ENCODE data around the gene THEMIS2. TPM values are rescaled to one million over a fixed set of nuclear protein-coding genes. Genes with fewer than 3 reads are reported as not detected.

THEMIS2 gene
- total and polyA plus RNA-seq, 2 of the 13 experiments (the other 11 are each of a cell fraction or from before 2014, with no cell fraction given), result 0.38 to 1.5 TPM

DNA sequence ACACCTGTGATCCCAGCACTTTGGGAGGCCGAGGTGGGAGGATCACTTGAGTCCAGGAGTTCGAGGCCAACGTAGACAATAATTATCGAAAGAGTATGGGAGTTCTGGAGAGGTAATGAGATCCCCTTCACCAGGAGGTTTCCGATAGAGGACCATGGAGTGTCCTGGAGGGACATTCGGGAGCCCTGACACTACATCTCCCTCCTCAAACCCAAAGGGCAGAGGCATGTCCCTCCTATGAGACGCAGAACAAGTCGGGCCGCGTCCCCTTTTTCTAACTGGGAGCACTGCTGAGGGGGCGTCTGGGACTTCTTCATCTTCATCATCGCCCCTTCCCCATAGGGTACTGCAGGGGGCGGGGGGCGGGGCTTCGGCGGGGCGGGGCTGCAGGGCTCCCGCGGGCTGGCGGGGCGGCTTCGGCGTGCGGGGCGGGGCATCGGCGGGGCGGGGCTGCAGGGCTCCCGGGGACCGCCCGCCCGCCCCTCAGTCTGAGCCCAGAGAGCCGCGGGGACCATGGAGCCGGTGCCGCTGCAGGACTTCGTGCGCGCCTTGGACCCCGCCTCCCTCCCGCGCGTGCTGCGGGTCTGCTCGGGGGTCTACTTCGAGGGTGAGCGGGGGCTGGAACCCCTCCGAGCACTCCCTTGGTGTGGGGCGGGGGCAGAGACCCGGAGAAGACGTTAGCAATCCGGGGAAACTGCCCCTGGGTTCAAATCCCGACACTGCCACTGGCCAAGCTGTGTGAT, at the start of gene THEMIS2 (continued):
- TF ChIP-seq, protein P1, sequence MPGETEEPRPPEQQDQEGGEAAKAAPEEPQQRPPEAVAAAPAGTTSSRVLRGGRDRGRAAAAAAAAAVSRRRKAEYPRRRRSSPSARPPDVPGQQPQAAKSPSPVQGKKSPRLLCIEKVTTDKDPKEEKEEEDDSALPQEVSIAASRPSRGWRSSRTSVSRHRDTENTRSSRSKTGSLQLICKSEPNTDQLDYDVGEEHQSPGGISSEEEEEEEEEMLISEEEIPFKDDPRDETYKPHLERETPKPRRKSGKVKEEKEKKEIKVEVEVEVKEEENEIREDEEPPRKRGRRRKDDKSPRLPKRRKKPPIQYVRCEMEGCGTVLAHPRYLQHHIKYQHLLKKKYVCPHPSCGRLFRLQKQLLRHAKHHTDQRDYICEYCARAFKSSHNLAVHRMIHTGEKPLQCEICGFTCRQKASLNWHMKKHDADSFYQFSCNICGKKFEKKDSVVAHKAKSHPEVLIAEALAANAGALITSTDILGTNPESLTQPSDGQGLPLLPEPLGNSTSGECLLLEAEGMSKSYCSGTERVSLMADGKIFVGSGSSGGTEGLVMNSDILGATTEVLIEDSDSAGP (CRISPR knock-in tag; IDR thresholded peaks at IDR 0.05; ENCODE audit: borderline replicate concordance), result peak; percentile 43; the same call in 1 of the 2 replicates
- TF ChIP-seq TAF1 (CRISPR knock-in tag; IDR thresholded peaks at IDR 0.05) (peak; percentile 35; the same call in 1 of the 2 replicates), YEATS2 (CRISPR knock-in tag; IDR thresholded peaks at IDR 0.05; ENCODE audit: borderline replicate concordance) (no peak), ZNF124 (CRISPR knock-in tag; IDR thresholded peaks at IDR 0.05) (0 out of 2 replicates have a peak, but pooled peaks have one; percentile 22), KDM2A (CRISPR knock-in tag; IDR thresholded peaks at IDR 0.05; ENCODE audit: borderline replicate concordance, low read depth) (0 out of 2 replicates have a peak, but pooled peaks have one; percentile 12), RELA (CRISPR knock-in tag; IDR thresholded peaks at IDR 0.05) (no peak), ARNT2 (CRISPR knock-in tag; IDR thresholded peaks at IDR 0.05; ENCODE audit: low read depth) (peak; percentile 78; the same call in 1 of the 2 replicates), AGO2 (optimal IDR thresholded peaks at IDR 0.05; ENCODE audit: low read depth, low read length) (no peak), PHF8 (CRISPR knock-in tag; IDR thresholded peaks at IDR 0.05) (peak; percentile 37; the same call in 1 of the 2 replicates), ZNF549 (CRISPR knock-in tag; IDR thresholded peaks at IDR 0.05) (no peak), XRCC5 (optimal IDR thresholded peaks at IDR 0.05; ENCODE audit: low read length) (peak; percentile 27), ZNF44 (CRISPR knock-in tag; IDR thresholded peaks at IDR 0.05) (no peak), ZNF670 (CRISPR knock-in tag; IDR thresholded peaks at IDR 0.05; ENCODE audit: borderline replicate concordance) (0 out of 2 replicates have a peak, but pooled peaks have one; percentile 65)
- TF ChIP-seq, protein P2, sequence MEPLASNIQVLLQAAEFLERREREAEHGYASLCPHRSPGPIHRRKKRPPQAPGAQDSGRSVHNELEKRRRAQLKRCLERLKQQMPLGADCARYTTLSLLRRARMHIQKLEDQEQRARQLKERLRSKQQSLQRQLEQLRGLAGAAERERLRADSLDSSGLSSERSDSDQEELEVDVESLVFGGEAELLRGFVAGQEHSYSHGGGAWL (CRISPR knock-in tag; IDR thresholded peaks at IDR 0.05), result peak; percentile 19; the same call in 1 of the 2 replicates
- TF ChIP-seq, protein P3, sequence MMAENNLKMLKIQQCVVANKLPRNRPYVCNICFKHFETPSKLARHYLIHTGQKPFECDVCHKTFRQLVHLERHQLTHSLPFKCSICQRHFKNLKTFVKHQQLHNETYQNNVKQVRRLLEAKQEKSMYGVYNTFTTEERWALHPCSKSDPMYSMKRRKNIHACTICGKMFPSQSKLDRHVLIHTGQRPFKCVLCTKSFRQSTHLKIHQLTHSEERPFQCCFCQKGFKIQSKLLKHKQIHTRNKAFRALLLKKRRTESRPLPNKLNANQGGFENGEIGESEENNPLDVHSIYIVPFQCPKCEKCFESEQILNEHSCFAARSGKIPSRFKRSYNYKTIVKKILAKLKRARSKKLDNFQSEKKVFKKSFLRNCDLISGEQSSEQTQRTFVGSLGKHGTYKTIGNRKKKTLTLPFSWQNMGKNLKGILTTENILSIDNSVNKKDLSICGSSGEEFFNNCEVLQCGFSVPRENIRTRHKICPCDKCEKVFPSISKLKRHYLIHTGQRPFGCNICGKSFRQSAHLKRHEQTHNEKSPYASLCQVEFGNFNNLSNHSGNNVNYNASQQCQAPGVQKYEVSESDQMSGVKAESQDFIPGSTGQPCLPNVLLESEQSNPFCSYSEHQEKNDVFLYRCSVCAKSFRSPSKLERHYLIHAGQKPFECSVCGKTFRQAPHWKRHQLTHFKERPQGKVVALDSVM (CRISPR knock-in tag; IDR thresholded peaks at IDR 0.05), result peak; percentile 79; the same call in 1 of the 2 replicates
- TF ChIP-seq, protein P4, sequence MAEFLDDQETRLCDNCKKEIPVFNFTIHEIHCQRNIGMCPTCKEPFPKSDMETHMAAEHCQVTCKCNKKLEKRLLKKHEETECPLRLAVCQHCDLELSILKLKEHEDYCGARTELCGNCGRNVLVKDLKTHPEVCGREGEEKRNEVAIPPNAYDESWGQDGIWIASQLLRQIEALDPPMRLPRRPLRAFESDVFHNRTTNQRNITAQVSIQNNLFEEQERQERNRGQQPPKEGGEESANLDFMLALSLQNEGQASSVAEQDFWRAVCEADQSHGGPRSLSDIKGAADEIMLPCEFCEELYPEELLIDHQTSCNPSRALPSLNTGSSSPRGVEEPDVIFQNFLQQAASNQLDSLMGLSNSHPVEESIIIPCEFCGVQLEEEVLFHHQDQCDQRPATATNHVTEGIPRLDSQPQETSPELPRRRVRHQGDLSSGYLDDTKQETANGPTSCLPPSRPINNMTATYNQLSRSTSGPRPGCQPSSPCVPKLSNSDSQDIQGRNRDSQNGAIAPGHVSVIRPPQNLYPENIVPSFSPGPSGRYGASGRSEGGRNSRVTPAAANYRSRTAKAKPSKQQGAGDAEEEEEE (CRISPR knock-in tag; IDR thresholded peaks at IDR 0.05; ENCODE audit: borderline replicate concordance), result no peak
- TF ChIP-seq, protein P5, sequence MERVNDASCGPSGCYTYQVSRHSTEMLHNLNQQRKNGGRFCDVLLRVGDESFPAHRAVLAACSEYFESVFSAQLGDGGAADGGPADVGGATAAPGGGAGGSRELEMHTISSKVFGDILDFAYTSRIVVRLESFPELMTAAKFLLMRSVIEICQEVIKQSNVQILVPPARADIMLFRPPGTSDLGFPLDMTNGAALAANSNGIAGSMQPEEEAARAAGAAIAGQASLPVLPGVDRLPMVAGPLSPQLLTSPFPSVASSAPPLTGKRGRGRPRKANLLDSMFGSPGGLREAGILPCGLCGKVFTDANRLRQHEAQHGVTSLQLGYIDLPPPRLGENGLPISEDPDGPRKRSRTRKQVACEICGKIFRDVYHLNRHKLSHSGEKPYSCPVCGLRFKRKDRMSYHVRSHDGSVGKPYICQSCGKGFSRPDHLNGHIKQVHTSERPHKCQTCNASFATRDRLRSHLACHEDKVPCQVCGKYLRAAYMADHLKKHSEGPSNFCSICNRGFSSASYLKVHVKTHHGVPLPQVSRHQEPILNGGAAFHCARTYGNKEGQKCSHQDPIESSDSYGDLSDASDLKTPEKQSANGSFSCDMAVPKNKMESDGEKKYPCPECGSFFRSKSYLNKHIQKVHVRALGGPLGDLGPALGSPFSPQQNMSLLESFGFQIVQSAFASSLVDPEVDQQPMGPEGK (CRISPR knock-in tag; IDR thresholded peaks at IDR 0.05), result peak; percentile 12; the same call in 1 of the 2 replicates
- TF ChIP-seq, protein P6, sequence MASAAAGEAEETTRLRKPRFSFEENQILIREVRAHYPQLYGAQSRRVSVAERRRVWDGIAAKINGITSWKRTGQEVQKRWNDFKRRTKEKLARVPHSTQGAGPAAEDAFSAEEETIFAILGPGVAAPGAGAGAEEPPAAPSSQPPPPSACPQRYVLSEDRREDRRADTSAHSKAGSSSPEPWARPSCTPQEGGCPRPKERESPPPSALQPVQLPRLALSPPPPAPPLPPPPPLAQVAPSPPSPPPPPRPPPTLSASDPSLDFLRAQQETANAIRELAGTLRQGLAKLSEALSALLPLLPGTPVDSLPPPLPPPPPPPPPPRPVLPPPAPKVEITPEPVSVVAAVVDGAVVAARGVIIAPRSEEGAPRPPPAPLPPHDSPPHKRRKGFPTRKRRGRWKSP (CRISPR knock-in tag; IDR thresholded peaks at IDR 0.05), result 0 out of 2 replicates have a peak, but pooled peaks have one; percentile 19

Data from HepG2 (cell line).